Tibial artery (tissue), 4 donors: ENCODE results near the gene SPOCK3.

Experiments used
- DNase-seq, 2 donors: peaks; one replicate each; pipeline ENCODE4 v3.0.0-alpha.2; 2019
- H3K27ac ChIP-seq, 2 donors: fragments of 200-600 bp; sonication (generic) in 1 of 2; 1 replicate in 1 of 2; 2 replicates in 1 of 2; pipeline ENCODE4 v1.5.1; 2018 to 2019; ENCODE audit warnings: mild to moderate bottlenecking in 1 of 2
- H3K27me3 ChIP-seq, 2 donors: fragments of 200-600 bp; sonication (generic) in 1 of 2; one replicate each; pipeline versions ENCODE4 v1.5.1 to v1.6.0; 2016 to 2019
- H3K36me3 ChIP-seq, 3 donors: fragments of 200-600 bp; sonication (generic) in 2 of 3; one replicate each; pipeline ENCODE4 v1.5.1; 2016 to 2019; ENCODE audit warnings: mild to moderate bottlenecking in 2 of 3
- H3K4me1 ChIP-seq, 4 donors: fragments of 200-600 bp; sonication (generic) in 2 of 4; 1 replicate in 3 of 4; 2 replicates in 1 of 4; pipeline ENCODE4 v1.5.1; 2016 to 2019
- H3K4me3 ChIP-seq, 2 donors: fragments of 200-600 bp; sonication (generic) in 1 of 2; 1 replicate in 1 of 2; 2 replicates in 1 of 2; pipeline ENCODE4 v1.5.1; 2018 to 2019; ENCODE audit warnings: mild to moderate bottlenecking in 2 of 2
- H3K9me3 ChIP-seq, 3 donors: fragments of 200-600 bp; sonication (generic) in 1 of 3; one replicate each; pipeline ENCODE4 v1.5.1; 2016 to 2019
- CTCF ChIP-seq, 2 experiments: fragments of 200-600 bp in 1 of 2; fragments of 450-650 bp in 1 of 2; IDR thresholded peaks; one replicate each; pipeline ENCODE4 v1.5.1; 2017 to 2019; ENCODE audit warnings: antibody characterized with exemption in 2 of 2, mild to moderate bottlenecking in 1 of 2, moderate library complexity in 1 of 2
- intact Hi-C: fragments of 100-400 bp; cut with DNase I; formaldehyde crosslinking; loops from one replicate; pipeline ENCODE4 v1.15.0; 2023; ENCODE audit warnings: low total_unique reads

SPOCK3 gene

GRCh38 chr4:167035390-167035789 is 198.9 kb downstream of the SPOCK3 start:
- intact Hi-C loops = no loop called here
- no peak for DNase-seq
- H3K36me3 ChIP-seq = no peaks in the 10 kb centered on the region
- no peaks in the 10 kb centered on the region for H3K27me3 ChIP-seq
- H3K27ac ChIP-seq = no peak overlapping the region
- H3K4me3 ChIP-seq = no peak overlapping the region
- no peak for TF ChIP-seq CTCF (IDR thresholded peaks at IDR 0.05)
- H3K4me1 ChIP-seq = no peaks in the 10 kb centered on the region
- H3K9me3 ChIP-seq = no peaks in the 10 kb centered on the region

DNA sequence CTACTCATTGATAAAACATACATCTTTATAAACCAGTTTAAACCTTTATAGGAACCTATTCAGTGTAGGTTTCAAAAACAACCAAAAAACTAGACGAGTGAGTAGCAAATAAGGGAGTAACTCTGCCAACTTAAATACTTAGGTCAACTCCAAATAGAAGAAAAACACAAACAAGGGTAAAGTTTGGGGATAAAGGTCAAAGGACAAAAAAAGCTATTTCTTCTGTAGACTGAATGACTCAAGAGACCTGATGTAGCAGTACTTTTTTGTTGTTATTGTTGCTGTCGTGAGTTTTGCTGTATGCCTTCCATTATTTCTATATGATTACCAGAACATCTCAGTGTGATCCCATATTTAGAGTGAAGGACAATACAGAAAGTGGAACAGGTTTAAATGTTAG is 199.3 kb downstream of the SPOCK3 start:
- TF ChIP-seq CTCF (IDR thresholded peaks at IDR 0.05) = no peak
- no peaks in the 10 kb centered on the region for H3K9me3 ChIP-seq
- intact Hi-C loops = no loop called here
- H3K4me1 ChIP-seq = no peaks in the 10 kb centered on the region
- no peak overlapping the region for H3K27ac ChIP-seq
- DNase-seq = no peak
- H3K36me3 ChIP-seq = no peaks in the 10 kb centered on the region
- H3K4me3 ChIP-seq = no peak overlapping the region
- no peaks in the 10 kb centered on the region for H3K27me3 ChIP-seq

DNA sequence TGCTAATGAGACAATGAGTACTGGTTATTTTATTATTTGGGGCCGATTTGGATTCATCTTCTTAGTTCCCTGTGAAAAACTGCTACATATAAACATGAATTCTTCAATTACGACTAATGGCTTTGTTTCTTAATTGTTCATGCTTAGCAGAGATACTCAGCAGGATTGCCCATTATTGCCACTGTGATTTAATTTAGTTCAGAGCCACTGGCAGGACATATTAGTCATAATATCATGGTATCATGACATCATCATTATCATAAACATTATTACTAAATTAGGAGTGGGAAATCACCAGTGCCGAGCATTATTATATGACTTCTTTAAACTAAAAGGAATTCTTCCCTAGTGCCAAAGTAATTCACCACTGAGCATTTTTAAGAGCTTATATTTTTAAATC is 201.4 kb downstream of the SPOCK3 start:
- no peak for TF ChIP-seq CTCF (IDR thresholded peaks at IDR 0.05)
- intact Hi-C loops = no loop called here
- DNase-seq = no peak
- H3K9me3 ChIP-seq = no peaks in the 10 kb centered on the region
- no peak overlapping the region for H3K27ac ChIP-seq
- H3K36me3 ChIP-seq = no peaks in the 10 kb centered on the region
- H3K4me1 ChIP-seq = no peaks in the 10 kb centered on the region
- no peaks in the 10 kb centered on the region for H3K27me3 ChIP-seq
- no peak overlapping the region for H3K4me3 ChIP-seq

- no peak overlapping the region for H3K27ac ChIP-seq
- no peaks in the 10 kb centered on the region for H3K36me3 ChIP-seq
- H3K27me3 ChIP-seq = no peaks in the 10 kb centered on the region
- no peak for DNase-seq
- no peaks in the 10 kb centered on the region for H3K4me1 ChIP-seq
- intact Hi-C loops = no loop called here
- H3K9me3 ChIP-seq = no peaks in the 10 kb centered on the region
- H3K4me3 ChIP-seq = no peak overlapping the region
- TF ChIP-seq CTCF (IDR thresholded peaks at IDR 0.05) = no peak
These were observed 202.6 kb downstream of the SPOCK3 start for GRCh38 chr4:167031534-167032156.

DNA sequence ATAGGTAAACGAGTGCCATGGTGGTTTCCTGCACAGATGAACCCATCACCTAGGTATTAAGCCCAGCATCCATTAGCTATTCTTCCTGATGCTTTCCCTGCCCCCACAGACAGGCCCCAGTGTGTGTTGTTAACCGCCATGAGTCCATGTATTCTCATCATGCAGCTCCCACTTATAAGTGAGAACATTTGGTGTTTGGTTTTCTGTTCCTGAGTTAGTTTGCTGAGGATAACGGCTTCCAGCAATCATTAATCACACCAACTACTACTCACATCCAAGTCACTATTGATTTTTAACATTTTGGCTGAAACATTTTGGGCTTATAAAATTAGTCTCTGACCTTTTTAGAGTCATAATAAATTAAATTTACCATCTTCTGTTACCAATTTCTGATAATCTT is 205.3 kb downstream of the SPOCK3 start:
- Histone ChIP-seq H3K27ac (no peak overlapping the region), H3K36me3 (no peaks in the 10 kb centered on the region), H3K9me3 (no peaks in the 10 kb centered on the region), H3K27me3 (no peaks in the 10 kb centered on the region), H3K4me1 (no peaks in the 10 kb centered on the region), H3K4me3 (no peak overlapping the region)
- no peak for TF ChIP-seq CTCF (IDR thresholded peaks at IDR 0.05)
- no peak for DNase-seq
- intact Hi-C loops = no loop called here

DNA sequence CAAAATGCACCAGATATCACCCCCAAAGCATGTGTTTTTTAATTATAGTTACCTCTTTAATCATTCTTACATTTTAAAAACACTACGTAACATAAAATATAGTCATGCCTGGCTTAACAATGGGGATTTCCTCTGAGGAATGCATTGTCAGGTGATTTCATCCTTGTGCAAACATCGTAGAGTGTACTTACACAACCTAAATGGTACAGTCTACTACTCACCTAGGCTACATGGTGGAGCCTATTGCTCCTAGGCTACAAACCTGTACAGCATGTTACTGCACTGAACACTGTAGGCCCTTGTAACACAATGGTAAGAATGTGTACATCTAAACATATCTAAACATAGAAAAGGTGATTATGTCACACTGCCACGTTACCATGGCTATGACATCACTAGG is 208.6 kb downstream of the SPOCK3 start:
- no peak for TF ChIP-seq CTCF (IDR thresholded peaks at IDR 0.05)
- intact Hi-C loops = no loop called here
- Histone ChIP-seq H3K36me3 (no peaks in the 10 kb centered on the region), H3K9me3 (no peaks in the 10 kb centered on the region), H3K4me3 (no peak overlapping the region), H3K27me3 (no peaks in the 10 kb centered on the region), H3K4me1 (no peaks in the 10 kb centered on the region), H3K27ac (no peak overlapping the region)
- DNase-seq = no peak
